ENCODE results near the gene ANO2.
"Not testable (repeated sequence)": the region's sequence is repeated elsewhere in the genome, so short reads cannot be mapped to it uniquely, and the experiment has no call there.

Gene ANO2

GRCh38 chr12:5818877-5819276 is 126.2 kb downstream of the ANO2 start:
- DNase-seq (ENCODE audit: low read depth in 3 of 3), result not testable (repeated sequence)

GRCh38 chr12:5817246-5817645 is 127.8 kb downstream of the ANO2 start:
- no peak for DNase-seq (ENCODE audit: low read depth in 3 of 3)

DNA sequence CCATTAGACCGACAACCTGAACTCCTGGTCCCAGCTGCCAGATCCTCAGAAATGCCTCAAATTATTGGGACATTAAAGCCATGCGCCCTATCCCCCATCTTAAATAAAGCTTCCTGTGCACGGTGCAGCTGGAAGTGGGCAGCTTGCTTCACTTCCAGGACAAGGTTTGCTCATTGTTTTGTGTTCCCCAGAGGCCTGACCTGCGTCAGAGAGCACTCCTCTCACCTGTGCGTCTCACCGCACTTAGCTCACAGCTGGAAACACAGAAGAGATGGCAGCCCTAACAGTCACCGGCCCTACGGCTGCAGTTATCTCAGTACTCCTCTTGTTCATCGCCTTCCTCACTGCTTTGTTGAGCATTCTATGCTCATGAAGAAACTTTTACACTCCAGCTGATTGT is 135.5 kb downstream of the ANO2 start:
- DNase-seq (ENCODE audit: low read depth in 3 of 3), result no peak

GRCh38 chr12:5808981-5809380 is 136.1 kb downstream of the ANO2 start:
- no peak for DNase-seq (ENCODE audit: low read depth in 3 of 3)

- no peak for DNase-seq (ENCODE audit: low read depth in 3 of 3)
Observed at GRCh38 chr12:5807514-5808219, 137.4 kb downstream of the ANO2 start.

DNA sequence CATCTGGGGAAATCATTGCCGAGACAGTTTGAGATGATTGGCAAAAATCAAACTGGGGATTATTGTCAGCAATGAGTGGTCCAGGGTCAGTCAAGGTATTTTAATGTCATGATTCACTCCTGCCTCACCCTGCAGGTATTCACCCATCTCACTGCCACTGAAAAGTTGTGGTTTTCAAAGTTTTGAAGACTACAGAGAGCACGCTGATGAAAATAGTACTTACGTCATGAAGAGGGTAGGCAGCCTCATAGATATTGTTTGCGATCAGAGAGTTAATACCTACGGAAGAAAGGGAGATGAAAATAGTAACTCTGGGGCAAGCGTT is 138.0 kb downstream of the ANO2 start:
- no peak for DNase-seq (ENCODE audit: low read depth in 3 of 3)

DNA sequence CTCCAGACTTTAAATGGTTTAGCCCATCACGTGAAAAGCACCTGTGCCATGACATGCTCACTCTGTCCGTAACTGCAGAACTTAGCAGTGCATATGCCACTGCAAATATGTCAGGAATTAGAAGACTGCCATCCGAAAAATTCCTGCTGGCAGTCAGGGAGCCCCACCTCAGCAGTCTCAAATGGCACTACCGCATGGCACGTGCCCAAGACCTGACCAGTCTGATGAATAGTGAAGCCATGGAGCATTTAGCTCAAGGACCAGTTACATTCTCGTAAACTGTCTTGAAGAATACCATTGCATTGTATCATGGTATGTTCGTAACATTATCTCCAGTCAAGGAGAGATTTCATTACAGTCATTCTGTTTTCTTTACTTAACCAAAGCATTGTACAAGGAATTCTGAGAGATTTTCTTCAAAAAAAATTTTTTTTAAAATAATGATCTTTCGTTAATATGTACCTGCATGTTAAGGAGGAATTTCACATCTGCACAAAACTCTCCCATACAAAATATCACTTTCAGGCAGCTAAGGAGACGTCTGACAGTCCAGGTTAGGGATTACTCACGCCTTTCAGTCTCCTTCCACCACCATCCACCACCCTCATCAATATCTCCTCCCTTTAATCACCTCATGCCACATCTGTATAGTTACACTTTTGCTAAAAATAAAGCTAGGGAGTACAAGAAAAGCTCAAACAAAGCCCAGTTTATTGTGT is 138.5 kb downstream of the ANO2 start:
- no peak for DNase-seq (ENCODE audit: low read depth in 3 of 3)

DNA sequence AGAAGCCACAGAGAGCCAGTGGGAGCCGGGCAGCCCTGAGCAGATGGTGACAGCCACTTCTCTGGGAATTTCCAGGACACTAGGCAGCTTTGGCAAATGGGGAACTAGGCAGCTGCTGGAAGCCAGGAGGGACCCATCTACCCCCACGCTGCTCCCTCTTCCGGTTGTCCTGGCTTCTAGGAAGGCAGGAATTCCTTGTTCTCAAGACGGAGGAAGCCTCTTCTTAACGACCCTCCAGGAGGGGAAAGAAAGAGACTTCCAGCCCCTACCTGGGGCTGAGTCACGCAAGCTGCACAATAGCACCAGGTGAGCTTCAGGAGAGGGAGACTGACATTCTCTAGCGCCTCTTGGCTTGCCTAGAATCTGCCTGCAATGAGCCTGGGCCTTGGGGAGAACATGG is 141.5 kb downstream of the ANO2 start:
- DNase-seq (ENCODE audit: low read depth in 3 of 3), result no peak

- DNase-seq (ENCODE audit: low read depth in 3 of 3), result no peak
Observed at GRCh38 chr12:5798242-5799015, 146.6 kb downstream of the ANO2 start.

- DNase-seq (ENCODE audit: low read depth in 3 of 3), result no peak
Observed at GRCh38 chr12:5797661-5798060, 147.4 kb downstream of the ANO2 start.

- no peak for DNase-seq (ENCODE audit: low read depth in 3 of 3)
Observed at GRCh38 chr12:5796959-5797225, 148.2 kb downstream of the ANO2 start.

- no peak for DNase-seq (ENCODE audit: low read depth in 3 of 3)
Observed at GRCh38 chr12:5796171-5796958, 148.7 kb downstream of the ANO2 start.

GRCh38 chr12:5794156-5794555 is 150.9 kb downstream of the ANO2 start:
- no peak for DNase-seq (ENCODE audit: low read depth in 3 of 3)

- no peak for DNase-seq (ENCODE audit: low read depth in 3 of 3)
Observed at GRCh38 chr12:5792343-5792742, 152.7 kb downstream of the ANO2 start.

GRCh38 chr12:5789469-5789968 is 155.5 kb downstream of the ANO2 start:
- DNase-seq (ENCODE audit: low read depth in 3 of 3), result no peak

DNA sequence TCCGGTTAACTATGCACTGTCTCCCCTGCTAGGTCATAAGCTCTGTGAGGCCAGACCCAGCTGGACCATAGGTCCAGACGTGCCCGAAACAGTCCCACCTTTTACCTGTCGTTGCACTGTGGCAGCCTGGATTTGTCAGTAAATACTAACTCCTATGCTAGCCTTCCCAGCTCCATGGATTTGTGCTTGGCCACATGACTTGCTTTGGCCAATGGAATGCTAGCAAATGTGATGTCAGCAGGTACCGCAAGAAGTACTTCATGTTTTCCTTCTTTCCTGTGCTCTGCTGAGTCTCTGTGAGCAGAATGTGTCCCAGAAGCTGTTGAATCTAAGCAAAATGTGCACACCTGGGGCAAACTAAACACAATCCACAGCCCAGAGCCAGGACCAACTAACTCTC is 157.2 kb downstream of the ANO2 start:
- DNase-seq (ENCODE audit: low read depth in 3 of 3), result no peak

DNA sequence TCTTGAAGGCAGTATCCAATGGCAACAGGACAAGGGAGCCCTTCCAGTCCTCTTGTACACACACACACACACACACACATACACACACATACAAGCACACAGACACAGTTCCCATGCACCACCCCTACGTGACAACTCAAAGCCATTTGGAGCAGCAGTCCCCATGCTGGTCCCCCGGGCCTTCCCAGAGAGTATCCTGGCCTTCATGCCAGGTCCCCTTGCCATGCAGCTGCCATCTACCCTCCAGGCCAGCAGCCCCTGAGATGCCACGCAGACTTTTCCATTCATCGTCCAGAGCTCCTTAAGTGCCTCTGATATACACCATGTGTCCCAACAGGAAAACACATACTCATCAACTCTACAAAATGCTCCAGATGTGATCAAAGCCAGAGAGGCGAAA is 159.5 kb downstream of the ANO2 start:
- DNase-seq (ENCODE audit: low read depth in 3 of 3), result no peak

GRCh38 chr12:5784462-5785130 is 160.5 kb downstream of the ANO2 start:
- no peak for DNase-seq (ENCODE audit: low read depth in 3 of 3)

DNA sequence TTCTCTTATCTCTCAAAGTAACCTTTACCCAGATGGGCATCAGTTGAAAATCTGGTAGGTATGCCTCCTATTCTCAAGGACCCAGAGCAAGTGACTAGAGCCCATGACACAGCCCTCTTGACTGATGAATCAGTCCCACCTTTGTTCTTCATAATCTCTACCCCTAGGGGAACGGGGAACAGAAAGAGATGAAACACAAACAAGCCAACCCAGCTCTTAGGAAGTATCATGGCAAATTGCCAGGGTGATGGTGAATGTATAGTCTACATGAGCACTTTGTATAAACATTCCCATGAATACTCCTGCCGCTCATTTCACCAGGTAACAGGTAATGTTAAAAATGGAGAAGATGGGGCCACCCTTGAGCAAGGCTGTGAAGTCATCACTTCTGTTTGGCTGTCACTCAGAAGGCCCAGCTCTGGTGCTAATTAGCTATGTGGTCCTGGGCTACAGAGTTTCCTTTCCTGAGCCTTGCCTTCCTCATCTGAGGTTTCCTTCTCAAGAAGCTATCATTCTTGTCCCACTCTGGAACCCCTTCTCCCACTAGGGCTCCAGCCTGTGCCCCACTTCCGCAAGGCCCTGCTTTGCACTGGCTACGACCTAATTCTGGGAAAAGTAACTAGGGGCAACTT is 161.7 kb downstream of the ANO2 start:
- DNase-seq (ENCODE audit: low read depth in 3 of 3), result no peak

DNA sequence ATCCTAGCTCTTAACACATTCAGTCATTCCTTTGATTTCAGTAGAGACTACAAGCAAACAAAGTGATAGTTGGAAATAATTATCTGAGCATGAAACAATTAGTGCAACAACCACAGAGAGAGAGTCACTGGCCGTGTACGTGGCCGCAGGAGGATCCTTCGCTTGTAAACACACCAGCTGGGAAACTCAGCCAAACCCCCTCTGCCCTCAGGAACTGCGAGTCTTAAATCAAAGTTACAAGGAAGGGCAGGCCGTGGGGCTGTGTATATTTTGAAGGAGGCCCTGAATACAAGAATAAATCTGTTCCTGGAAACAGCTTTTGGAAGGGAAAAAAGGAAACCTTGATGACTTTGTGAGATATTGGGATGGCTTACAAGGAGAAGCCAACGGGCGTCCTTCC is 164.5 kb downstream of the ANO2 start:
- no peak for DNase-seq (ENCODE audit: low read depth in 3 of 3)

DNA sequence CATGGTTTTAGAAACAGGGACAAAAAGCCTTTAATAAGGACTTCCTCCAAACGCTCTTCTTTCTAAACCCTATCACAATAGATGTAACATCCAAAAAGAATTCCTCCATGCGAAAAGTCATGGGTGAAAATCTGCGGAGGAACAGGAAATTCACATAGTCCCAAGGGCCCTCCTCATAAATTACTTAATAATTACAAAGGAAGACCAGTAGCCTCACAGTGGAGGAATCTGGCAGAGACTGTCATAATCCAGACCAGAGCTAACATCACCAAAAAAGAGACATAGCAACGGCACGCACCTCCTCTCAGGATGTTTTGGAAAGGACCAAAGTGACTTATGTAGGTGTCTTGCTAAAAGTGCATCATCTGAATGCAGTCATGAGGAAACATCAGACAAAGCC is 165.7 kb downstream of the ANO2 start:
- no peak for DNase-seq (ENCODE audit: low read depth in 3 of 3)

All from stimulated activated CD4-positive, alpha-beta T cell treated with anti-CD3 and anti-CD28 coated beads, TNF-alpha, amount 100 ng/mL, for 4 hours (primary cell).